Caki2 (cell line): ENCODE data around the gene ECHDC3. TPM values are rescaled to one million over a fixed set of nuclear protein-coding genes. Genes with fewer than 3 reads are reported as not detected.

ENCODE experiments used
- DNase-seq: peaks from one replicate; pipeline ENCODE4 v3.0.0-alpha.2; 2015; ENCODE audit warnings: low read depth
- in situ Hi-C: cut with HindIII; loops from 2 replicates; pipeline ENCODE4 v1.10.0; 2016; ENCODE audit warnings: low sequenced_read_pairs, low pct_unique_long_range_greater_than_20kb, mixed read lengths
- total RNA-seq: library from RNA; depleted of rRNA; stranded (reverse); fragments of >200 nt; shearing (Covaris generic); gene quantifications from 2 replicates; pipeline ENCODE4 v1.2.3, GENCODE V29; 2014; ENCODE audit warnings: low replicate concordance

The ECHDC3 gene
- total RNA-seq, 1 experiment from 2014 or later: 36.8 TPM

- DNase-seq: no peak
- in situ Hi-C loops: no loop called here
Measured at GRCh38 chr10:11762706-11763500, 20.7 kb downstream of the ECHDC3 start.

GRCh38 chr10:11763501-11763861 lies 21.3 kb downstream of the ECHDC3 start:
- in situ Hi-C loops: no loop called here

GRCh38 chr10:11765141-11765540 lies 23.0 kb downstream of the ECHDC3 start:
- no peak for DNase-seq
- in situ Hi-C loops: no loop called here

More at GRCh38 chr10:11763501-11763861, 21.3 kb downstream of the ECHDC3 start:
- DNase-seq: no peak

GRCh38 chr10:11772575-11773288 lies 30.6 kb downstream of the ECHDC3 start:
- in situ Hi-C loops: no loop called here
- no peak for DNase-seq

- no peak for DNase-seq
- in situ Hi-C loops: no loop called here
Measured at GRCh38 chr10:11773761-11774441, 31.7 kb downstream of the ECHDC3 start.

- in situ Hi-C loops: no loop called here
- DNase-seq: no peak
Measured at GRCh38 chr10:11775412-11775811, 33.2 kb downstream of the ECHDC3 start.

- no peak for DNase-seq
- in situ Hi-C loops: no loop called here
Measured at GRCh38 chr10:11776080-11776479, 33.9 kb downstream of the ECHDC3 start.

GRCh38 chr10:11781114-11781513 lies 38.9 kb downstream of the ECHDC3 start:
- in situ Hi-C loops: no loop called here
- no peak for DNase-seq

- in situ Hi-C loops: no loop called here
- peak; percentile 64 for DNase-seq
Measured at GRCh38 chr10:11782793-11783557, 40.8 kb downstream of the ECHDC3 start.

- DNase-seq: no peak
- in situ Hi-C loops: no loop called here
Measured at GRCh38 chr10:11783558-11783865, 41.3 kb downstream of the ECHDC3 start.

- DNase-seq: no peak
- in situ Hi-C loops: no loop called here
Measured at GRCh38 chr10:11787374-11787773, 45.2 kb downstream of the ECHDC3 start.

GRCh38 chr10:11787846-11788245 lies 45.7 kb downstream of the ECHDC3 start:
- in situ Hi-C loops: no loop called here
- no peak for DNase-seq

- DNase-seq: no peak
- in situ Hi-C loops: no loop called here
Measured at GRCh38 chr10:11789306-11789705, 47.1 kb downstream of the ECHDC3 start.

GRCh38 chr10:11789956-11790355 lies 47.8 kb downstream of the ECHDC3 start:
- in situ Hi-C loops: no loop called here
- DNase-seq: no peak

GRCh38 chr10:11793762-11794479 lies 51.7 kb downstream of the ECHDC3 start:
- in situ Hi-C loops: no loop called here
- peak; percentile 99 for DNase-seq

- peak; percentile 87 for DNase-seq
- in situ Hi-C loops: no loop called here
Measured at GRCh38 chr10:11794566-11794965, 52.4 kb downstream of the ECHDC3 start.

- DNase-seq: no peak
- in situ Hi-C loops: no loop called here
Measured at GRCh38 chr10:11795101-11795920, 53.1 kb downstream of the ECHDC3 start.
